BE2C (cell line): ENCODE data around the gene GJA8.

Experiments used
- DNase-seq: peaks from one replicate; pipeline ENCODE4 v3.0.0-alpha.2; 2020
- H3K27me3 ChIP-seq: fragments of 250-450 bp; sonication (Bioruptor Pico); 2 replicates; pipeline ENCODE4 v1.5.1; 2020; ENCODE audit warnings: mild to moderate bottlenecking
- H3K36me3 ChIP-seq: fragments of 250-450 bp; sonication (Bioruptor Pico); 2 replicates; pipeline ENCODE4 v1.5.1; 2020; ENCODE audit warnings: mild to moderate bottlenecking
- H3K4me1 ChIP-seq: fragments of 250-450 bp; sonication (Bioruptor Pico); 2 replicates; pipeline ENCODE4 v1.5.1; 2020
- H3K4me3 ChIP-seq: 2 replicates; pipeline ENCODE4 v1.5.1; 2011; ENCODE audit warnings: low read depth, low read length
- H3K9me3 ChIP-seq: fragments of 250-450 bp; sonication (Bioruptor Pico); 2 replicates; pipeline ENCODE4 v1.5.1; 2020
- TF ChIP-seq, protein P1 (sequence below): IDR thresholded peaks from 2 replicates; pipeline ENCODE4 v1.5.1; 2012; ENCODE audit warnings: mild to moderate bottlenecking, low read depth, low read length

Gene GJA8

DNA sequence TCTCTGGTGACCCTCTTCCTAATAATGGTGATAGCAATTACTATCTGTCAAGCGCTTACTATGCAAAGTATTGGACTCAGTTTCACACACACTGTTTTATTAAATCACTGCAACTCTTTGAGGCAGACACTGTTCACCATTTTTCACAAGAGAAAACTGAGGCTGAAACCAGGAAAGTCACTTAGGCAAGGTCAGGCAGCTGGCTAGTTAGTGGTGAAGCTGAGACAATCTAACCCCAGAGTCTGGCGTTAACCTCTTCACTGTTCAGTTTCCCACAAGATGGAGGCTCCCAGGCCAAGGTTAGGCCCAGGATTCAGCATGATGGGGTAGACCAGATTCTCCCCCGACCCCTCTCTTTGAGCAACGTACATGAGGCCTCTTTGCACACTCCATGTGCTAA lies 4.8 kb upstream of the GJA8 start:
- H3K9me3 ChIP-seq, result no peaks in the 10 kb centered on the region
- no peak for DNase-seq
- H3K36me3 ChIP-seq, result no peaks in the 10 kb centered on the region
- TF ChIP-seq, protein P1, sequence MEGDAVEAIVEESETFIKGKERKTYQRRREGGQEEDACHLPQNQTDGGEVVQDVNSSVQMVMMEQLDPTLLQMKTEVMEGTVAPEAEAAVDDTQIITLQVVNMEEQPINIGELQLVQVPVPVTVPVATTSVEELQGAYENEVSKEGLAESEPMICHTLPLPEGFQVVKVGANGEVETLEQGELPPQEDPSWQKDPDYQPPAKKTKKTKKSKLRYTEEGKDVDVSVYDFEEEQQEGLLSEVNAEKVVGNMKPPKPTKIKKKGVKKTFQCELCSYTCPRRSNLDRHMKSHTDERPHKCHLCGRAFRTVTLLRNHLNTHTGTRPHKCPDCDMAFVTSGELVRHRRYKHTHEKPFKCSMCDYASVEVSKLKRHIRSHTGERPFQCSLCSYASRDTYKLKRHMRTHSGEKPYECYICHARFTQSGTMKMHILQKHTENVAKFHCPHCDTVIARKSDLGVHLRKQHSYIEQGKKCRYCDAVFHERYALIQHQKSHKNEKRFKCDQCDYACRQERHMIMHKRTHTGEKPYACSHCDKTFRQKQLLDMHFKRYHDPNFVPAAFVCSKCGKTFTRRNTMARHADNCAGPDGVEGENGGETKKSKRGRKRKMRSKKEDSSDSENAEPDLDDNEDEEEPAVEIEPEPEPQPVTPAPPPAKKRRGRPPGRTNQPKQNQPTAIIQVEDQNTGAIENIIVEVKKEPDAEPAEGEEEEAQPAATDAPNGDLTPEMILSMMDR, result no peak
- no peaks in the 10 kb centered on the region for H3K27me3 ChIP-seq
- H3K4me3 ChIP-seq, result no peak overlapping the region
- peaks cover 3% of the 10 kb centered on the region for H3K4me1 ChIP-seq

DNA sequence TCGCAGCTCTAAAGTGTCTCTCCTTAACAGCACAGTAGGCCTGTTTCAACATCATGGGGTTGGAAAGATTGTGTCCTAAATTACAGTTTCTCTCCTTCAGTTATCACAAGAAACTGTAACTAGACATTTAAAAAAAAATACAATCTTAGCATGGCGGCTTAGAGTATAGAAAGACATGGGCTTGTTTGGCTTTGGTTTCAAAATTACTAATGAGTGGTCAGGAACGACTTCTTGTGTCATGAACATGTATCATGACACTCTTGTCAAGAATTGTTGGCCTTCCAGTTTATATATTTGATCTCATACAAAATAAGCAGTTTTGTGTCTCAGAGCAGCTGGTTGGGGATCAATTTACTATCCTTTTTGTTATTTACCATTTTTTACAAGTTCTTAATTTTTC lies 2.1 kb downstream of the GJA8 start:
- Histone ChIP-seq H3K36me3 (no peaks in the 10 kb centered on the region), H3K27me3 (no peaks in the 10 kb centered on the region), H3K4me1 (no peaks in the 10 kb centered on the region), H3K9me3 (no peaks in the 10 kb centered on the region), H3K4me3 (no peak overlapping the region)
- DNase-seq, result no peak
- TF ChIP-seq, protein P1, result no peak

DNA sequence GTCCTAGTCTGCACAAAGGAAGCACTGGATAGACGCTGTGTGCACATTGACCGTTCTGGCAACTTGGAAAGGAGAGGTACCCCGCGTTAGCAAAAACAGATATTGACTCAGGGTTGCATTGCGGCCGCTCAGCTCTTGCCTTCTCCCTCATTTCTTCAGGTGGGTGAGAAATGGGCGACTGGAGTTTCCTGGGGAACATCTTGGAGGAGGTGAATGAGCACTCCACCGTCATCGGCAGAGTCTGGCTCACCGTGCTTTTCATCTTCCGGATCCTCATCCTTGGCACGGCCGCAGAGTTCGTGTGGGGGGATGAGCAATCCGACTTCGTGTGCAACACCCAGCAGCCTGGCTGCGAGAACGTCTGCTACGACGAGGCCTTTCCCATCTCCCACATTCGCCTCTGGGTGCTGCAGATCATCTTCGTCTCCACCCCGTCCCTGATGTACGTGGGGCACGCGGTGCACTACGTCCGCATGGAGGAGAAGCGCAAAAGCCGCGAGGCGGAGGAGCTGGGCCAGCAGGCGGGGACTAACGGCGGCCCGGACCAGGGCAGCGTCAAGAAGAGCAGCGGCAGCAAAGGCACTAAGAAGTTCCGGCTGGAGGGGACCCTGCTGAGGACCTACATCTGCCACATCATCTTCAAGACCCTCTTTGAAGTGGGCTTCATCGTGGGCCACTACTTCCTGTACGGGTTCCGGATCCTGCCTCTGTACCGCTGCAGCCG lies 5.4 kb downstream of the GJA8 start:
- Histone ChIP-seq H3K9me3 (no peaks in the 10 kb centered on the region), H3K36me3 (no peaks in the 10 kb centered on the region), H3K4me3 (no peak overlapping the region), H3K27me3 (no peaks in the 10 kb centered on the region), H3K4me1 (no peaks in the 10 kb centered on the region)
- DNase-seq, result no peak
- TF ChIP-seq, protein P1, result no peak

DNA sequence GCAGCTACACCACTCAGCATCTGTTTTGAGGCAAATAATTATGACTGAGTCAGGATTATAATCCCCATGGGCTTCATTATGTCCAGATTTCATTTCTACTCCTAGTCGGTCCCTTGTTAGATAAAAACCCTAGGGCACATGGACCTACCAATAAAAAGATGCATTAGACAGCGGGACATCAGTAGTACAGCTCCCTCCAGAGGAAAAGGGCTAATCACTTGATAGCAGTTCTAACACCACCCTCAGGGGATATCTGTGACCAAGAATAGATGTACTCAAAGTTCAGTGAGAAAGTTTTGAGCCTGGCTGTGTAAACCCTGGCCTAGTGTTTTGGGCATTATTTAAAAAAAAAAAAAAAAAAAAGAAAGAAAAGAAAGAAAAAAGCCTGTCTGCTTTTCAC lies 10.0 kb downstream of the GJA8 start:
- no peaks in the 10 kb centered on the region for H3K9me3 ChIP-seq
- H3K36me3 ChIP-seq, result no peaks in the 10 kb centered on the region
- TF ChIP-seq, protein P1, result no peak; the same call in 1 of the 2 replicates
- no peak overlapping the region for H3K4me3 ChIP-seq
- H3K27me3 ChIP-seq, result peaks cover 3% of the 10 kb centered on the region; the same call in 1 of the 2 replicates
- DNase-seq, result no peak
- H3K4me1 ChIP-seq, result no peaks in the 10 kb centered on the region

DNA sequence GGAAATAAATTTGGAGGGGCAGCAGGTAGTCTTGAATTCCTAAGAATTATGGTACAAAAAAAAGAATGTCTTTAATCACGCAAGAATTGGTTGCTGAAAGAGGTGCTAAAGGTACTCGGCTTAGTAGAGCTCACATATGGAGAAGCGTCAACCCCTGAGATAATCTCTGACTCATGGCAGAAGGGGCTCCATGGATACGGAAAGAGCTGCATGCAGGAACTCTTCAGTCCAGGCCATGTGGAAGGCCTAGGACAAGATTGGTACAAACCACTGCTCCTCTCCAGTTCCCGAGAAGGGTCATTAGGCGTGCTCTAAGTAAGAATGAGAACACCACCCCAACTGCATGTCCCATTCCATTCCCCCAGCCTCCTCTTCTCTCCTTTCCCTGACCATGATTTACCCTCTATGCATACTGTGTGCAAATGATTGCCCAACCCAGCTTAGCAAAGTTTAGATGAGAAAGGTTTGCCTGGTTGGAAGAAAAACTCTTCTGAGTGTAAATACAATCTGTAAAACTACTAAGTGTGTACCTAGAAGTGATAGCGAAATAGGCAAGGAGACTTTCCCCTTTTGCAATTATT lies 10.9 kb downstream of the GJA8 start:
- Histone ChIP-seq H3K4me3 (no peak overlapping the region), H3K4me1 (no peaks in the 10 kb centered on the region), H3K36me3 (no peaks in the 10 kb centered on the region), H3K27me3 (peaks cover 3% of the 10 kb centered on the region; the same call in 1 of the 2 replicates), H3K9me3 (no peaks in the 10 kb centered on the region)
- TF ChIP-seq, protein P1, result no peak
- no peak for DNase-seq

DNA sequence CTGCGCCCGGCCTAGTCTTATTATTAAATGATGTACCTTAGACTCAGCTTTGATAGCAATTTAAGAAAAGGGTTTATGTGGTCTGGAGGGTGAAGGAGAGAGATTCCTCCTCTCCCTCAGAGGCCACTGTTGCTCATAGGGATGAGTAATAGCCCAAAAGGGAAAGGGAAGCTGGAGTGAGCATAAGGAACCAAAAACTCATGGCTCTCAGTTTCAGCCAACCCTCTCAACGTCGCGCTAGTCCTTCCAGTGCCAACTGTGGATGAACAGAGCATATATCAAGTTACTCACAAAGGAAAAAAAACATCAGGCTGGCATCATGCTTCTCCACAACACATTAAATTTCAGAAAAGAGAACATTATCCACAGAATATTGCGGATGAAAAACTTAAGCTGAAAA lies 17.3 kb downstream of the GJA8 start:
- H3K9me3 ChIP-seq, result no peaks in the 10 kb centered on the region
- H3K36me3 ChIP-seq, result no peaks in the 10 kb centered on the region
- no peak for DNase-seq
- TF ChIP-seq, protein P1, result no peak
- H3K4me1 ChIP-seq, result no peaks in the 10 kb centered on the region
- H3K27me3 ChIP-seq, result peaks cover 3% of the 10 kb centered on the region; the same call in 1 of the 2 replicates
- no peak overlapping the region for H3K4me3 ChIP-seq
